K562 (cell line): ENCODE results near the gene HSPA13. TPM values are rescaled to one million over a fixed set of nuclear protein-coding genes. Genes with fewer than 3 reads are reported as not detected.
A peak's percentile ranks its signal among the peaks of the same experiment; 100 is the strongest.

Source experiments
- ATAC-seq: fragments of 200-7000 bp; cut with Tn5 transposase; 3 replicates; pipeline ENCODE4 v1.9.1; 2020; ENCODE audit warnings: moderate library complexity
- BruUV-seq: library from RNA; stranded (reverse); fragments of 400-500 nt; replicated peaks from 2 replicates; lab custom pipeline; 2021; lab: Mats Ljungman, UMichigan
- CTCF ChIA-PET: fragments of 300-600 bp; formaldehyde crosslinking; extraction: SDS; loops from one replicate; lab custom pipeline; 2021; ENCODE audit warnings: low intra/inter-chr PET ratio; lab: Yijun Ruan, JAX
- POLR2A ChIA-PET: fragments of 300-600, 350-650 bp; sonication (Branson Sonifier 250); formaldehyde crosslinking; extraction: SDS; loops from one replicate; lab custom pipeline; 2021; ENCODE audit warnings: antibody characterized with exemption, inconsistent platforms; lab: Yijun Ruan, JAX
- DNase-seq, 4 experiments: peaks; one replicate each; pipeline versions ENCODE4 v3.0.0 to v3.0.0-alpha.2; 2011 to 2018; ENCODE audit warnings: low spot score in 3 of 4, mixed read lengths in 3 of 4; ENCODE audit errors: extremely low read depth in 1 of 4
- FAIRE-seq: peaks from 2 replicates; lab custom pipeline; 2011; peaks lifted over from hg19 to GRCh38; lab: Jason Lieb, UNC
- H2AFZ ChIP-seq: 2 replicates; pipeline ENCODE4 v1.6.0; 2011; ENCODE audit warnings: low read depth, low read length, control low read depth, inconsistent platforms
- H3K27ac ChIP-seq: fragments of 200-600 bp; 3 replicates; pipeline ENCODE4 v1.8.0; 2011; ENCODE audit warnings: low read depth, mild to moderate bottlenecking, control low read depth, inconsistent platforms, low read length, moderate library complexity, mixed read lengths; ENCODE audit errors: extremely low read depth
- H3K27me3 ChIP-seq, 2 experiments: fragments of 300-600 bp in 1 of 2; 2 replicates in 1 of 2; 3 replicates in 1 of 2; pipeline versions ENCODE4 v1.6.0 to v1.8.0; 2011; ENCODE audit warnings: inconsistent platforms in 2 of 2, low read length in 2 of 2, mild to moderate bottlenecking in 1 of 2, mixed read lengths in 1 of 2, moderate library complexity in 1 of 2; ENCODE audit not compliant: control insufficient read depth in 2 of 2, insufficient read depth in 2 of 2
- H3K36me3 ChIP-seq: fragments of 300-600 bp; 3 replicates; pipeline ENCODE4 v1.8.0; 2011; ENCODE audit warnings: mild to moderate bottlenecking, low read length, inconsistent platforms; ENCODE audit not compliant: control insufficient read depth, insufficient read depth
- H3K4me1 ChIP-seq, 2 experiments: fragments of 200-600 bp in 1 of 2; replicated peaks in 1 of 2; 2 replicates in 1 of 2; 3 replicates in 1 of 2; pipeline versions ENCODE4 v1.5.1 to v1.8.0; 2011; ENCODE audit warnings: inconsistent platforms in 2 of 2, low read length in 2 of 2, mild to moderate bottlenecking in 1 of 2, mixed read lengths in 1 of 2, moderate library complexity in 1 of 2; ENCODE audit not compliant: control insufficient read depth in 2 of 2, insufficient read depth in 2 of 2
- H3K4me2 ChIP-seq: 2 replicates; pipeline ENCODE4 v1.6.1; 2011; ENCODE audit warnings: low read length, control low read depth, inconsistent platforms, mixed read lengths; ENCODE audit not compliant: insufficient read depth
- H3K4me3 ChIP-seq: fragments of 200-600 bp; sonication (generic), shearing (Covaris generic); 2 replicates; pipeline ENCODE4 v1.5.1; 2016; ENCODE audit warnings: control low read depth, inconsistent platforms
- H3K79me2 ChIP-seq: fragments of 200-600 bp; 3 replicates; pipeline ENCODE4 v1.8.0; 2011; ENCODE audit warnings: low read length, inconsistent platforms; ENCODE audit not compliant: control insufficient read depth, insufficient read depth
- H3K9ac ChIP-seq, 2 experiments: 2 replicates each; pipeline versions ENCODE4 v1.6.0 to v1.6.1; 2011; ENCODE audit warnings: low read depth in 2 of 2, low read length in 2 of 2, control low read depth in 1 of 2, inconsistent platforms in 1 of 2, mild to moderate bottlenecking in 1 of 2, mixed read lengths in 1 of 2; ENCODE audit not compliant: insufficient read depth in 1 of 2
- H3K9me1 ChIP-seq: one replicate; pipeline ENCODE4 v1.6.0; 2011; ENCODE audit warnings: inconsistent platforms, mild to moderate bottlenecking, low read length, moderate library complexity; ENCODE audit not compliant: control insufficient read depth, insufficient read depth
- H3K9me3 ChIP-seq: replicated peaks from 2 replicates; pipeline ENCODE4 v1.5.1; 2011; ENCODE audit warnings: low read depth, low read length, inconsistent platforms; ENCODE audit not compliant: control insufficient read depth, insufficient read depth
- H4K20me1 ChIP-seq: replicated peaks from 2 replicates; pipeline ENCODE4 v1.6.1; 2011; ENCODE audit warnings: low read length, inconsistent platforms, mixed read lengths; ENCODE audit not compliant: control insufficient read depth, insufficient read depth
- CBX1 ChIP-seq: sonication (generic); IDR thresholded peaks from 2 replicates; pipeline ENCODE4 v1.6.1; 2016; ENCODE audit warnings: antibody characterized with exemption, low read depth, mild to moderate bottlenecking
- DMBX1 ChIP-seq: fragments of 250-450 bp; sonication (Bioruptor Pico); IDR thresholded peaks from 2 replicates; pipeline ENCODE4 v1.8.0; 2022; ENCODE audit warnings: inconsistent platforms, mild to moderate bottlenecking, moderate library complexity, borderline replicate concordance
- E2F3 ChIP-seq: fragments of 250-450 bp; sonication (Bioruptor Pico); IDR thresholded peaks from 2 replicates; pipeline ENCODE4 v1.4.0; 2020; ENCODE audit warnings: mild to moderate bottlenecking
- GTF2A2 ChIP-seq: IDR thresholded peaks from 2 replicates; pipeline ENCODE4 v1.6.1; 2016; ENCODE audit warnings: mild to moderate bottlenecking, missing genetic modification characterization, missing compliant biosample characterization
- HEY1 ChIP-seq: fragments of 250-450 bp; sonication (Bioruptor Pico); IDR thresholded peaks from 2 replicates; pipeline ENCODE4 v1.5.0; 2020; ENCODE audit warnings: mild to moderate bottlenecking, moderate library complexity, borderline replicate concordance
- HIVEP1 ChIP-seq: fragments of 250-450 bp; sonication (Bioruptor Pico); IDR thresholded peaks from 2 replicates; pipeline ENCODE4 v1.4.0; 2020; ENCODE audit warnings: mild to moderate bottlenecking
- KAT8 ChIP-seq: fragments of 450-650 bp; IDR thresholded peaks from 2 replicates; pipeline ENCODE4 v1.6.1; 2016; ENCODE audit warnings: low read depth, mild to moderate bottlenecking
- MCM2 ChIP-seq: fragments of 450-650 bp; IDR thresholded peaks from 2 replicates; pipeline ENCODE4 v1.6.1; 2017; ENCODE audit warnings: low read depth, mild to moderate bottlenecking
- MIER1 ChIP-seq: fragments of 450-650 bp; IDR thresholded peaks from 2 replicates; pipeline ENCODE4 v1.6.1; 2016; ENCODE audit warnings: antibody characterized with exemption, mild to moderate bottlenecking, low read depth
- OTX1 ChIP-seq: fragments of 450-650 bp; formaldehyde crosslinking; IDR thresholded peaks from 2 replicates; pipeline ENCODE4 v1.4.0; 2022; ENCODE audit warnings: mild to moderate bottlenecking
- POLR2B ChIP-seq: fragments of 450-650 bp; IDR thresholded peaks from 2 replicates; pipeline ENCODE4 v1.6.1; 2018; ENCODE audit warnings: low read depth; ENCODE audit not compliant: partially characterized antibody
- RBFOX2 ChIP-seq: fragments of 200-400 bp; formaldehyde crosslinking; IDR thresholded peaks from 2 replicates; pipeline ENCODE4 v1.6.1; 2017; ENCODE audit warnings: low read depth, mild to moderate bottlenecking, low read length, moderate library complexity
- RHOXF2B ChIP-seq: fragments of 250-450 bp; sonication (Bioruptor Pico); conservative IDR thresholded peaks from 2 replicates; pipeline ENCODE4 v1.5.1; 2021
- SMAD2 ChIP-seq: fragments of 150-350 bp; IDR thresholded peaks from 2 replicates; pipeline ENCODE4 v1.6.1; 2014; ENCODE audit warnings: low read depth, mild to moderate bottlenecking, low read length
- SMAD4 ChIP-seq: fragments of 250-450 bp; sonication (Bioruptor Pico); conservative IDR thresholded peaks from 2 replicates; pipeline ENCODE4 v1.8.0; 2021; ENCODE audit warnings: inconsistent platforms, mild to moderate bottlenecking, moderate library complexity
- SRF ChIP-seq, 2 experiments: fragments of 250-450, 450-650 bp in 1 of 2; sonication (Bioruptor Pico) in 1 of 2; sonication (generic) in 1 of 2; formaldehyde crosslinking; IDR thresholded peaks; 2 replicates each; pipeline versions ENCODE4 v1.5.0 to v1.5.1; 2020 to 2022; ENCODE audit warnings: mild to moderate bottlenecking in 1 of 2, missing genetic modification reagents in 1 of 2
- U2AF2 ChIP-seq: fragments of 200-400 bp; formaldehyde crosslinking; optimal IDR thresholded peaks from 2 replicates; pipeline ENCODE3; 2017; ENCODE audit warnings: low read depth, mild to moderate bottlenecking, low read length
- XRCC3 ChIP-seq: fragments of 450-650 bp; IDR thresholded peaks from 2 replicates; pipeline ENCODE4 v1.6.1; 2017; ENCODE audit warnings: mild to moderate bottlenecking, moderate library complexity
- ZNF57 ChIP-seq: fragments of 450-650 bp; formaldehyde crosslinking; IDR thresholded peaks from 2 replicates; pipeline ENCODE4 v1.4.0; 2020; ENCODE audit warnings: mild to moderate bottlenecking, moderate library complexity
- ZNF696 ChIP-seq: fragments of 250-450 bp; sonication (Bioruptor Pico); conservative IDR thresholded peaks from 2 replicates; pipeline ENCODE4 v1.4.0; 2020; ENCODE audit warnings: mild to moderate bottlenecking, moderate library complexity
- WGBS: fragments of 100-300 bp; shearing (Covaris generic); methylation state at CpG from one replicate; pipeline ENCODE4 v1.1.6; 2016; ENCODE audit warnings: low coverage, mixed read lengths; ENCODE audit not compliant: insufficient coverage; ENCODE audit errors: missing lambda C conversion rate; 5-methylcytosine and 5-hydroxymethylcytosine counted together
- in situ Hi-C: fragments of 300-500 bp; cut with MboI; formaldehyde crosslinking; loops from 4 replicates; pipeline ENCODE4 v1.15.0; 2018; ENCODE audit warnings: inconsistent platforms, mixed read lengths
- intact Hi-C: fragments of 100-400 bp; cut with micrococcal nuclease; formaldehyde crosslinking; loops from 2 replicates; pipeline ENCODE4 v1.14.2; 2022
- polyA plus RNA-seq, 8 experiments: library from polyadenylated mRNA; depleted of rRNA in 4 of 8; stranded (reverse) in 5 of 8; unstranded in 3 of 8; fragments of >200 nt; fragmentation: Nextera tagmentation in 2 of 8; fragmentation: Illumina TruSeq in 1 of 8; extraction: Ambion mirVana in 2 of 8; extraction: Trizol in 1 of 8; gene quantifications; 2 replicates each; pipeline versions ENCODE4 v1.2.1 to v1.2.3, GENCODE V29; 2011 to 2014; ENCODE audit warnings: inconsistent platforms in 1 of 8, missing spikeins in 1 of 8
- total RNA-seq, 7 experiments: library from RNA; depleted of rRNA in 6 of 7; stranded (reverse); fragments of >200 nt in 6 of 7; fragmentation: Illumina TruSeq in 2 of 7; extraction: Trizol in 2 of 7; gene quantifications; 2 replicates each; pipeline versions ENCODE4 v1.2.1 to v1.2.3, GENCODE V29; 2011 to 2021; ENCODE audit warnings: low replicate concordance in 1 of 7
- TF ChIP-seq, protein P1 (sequence below): sonication (generic); formaldehyde crosslinking; IDR thresholded peaks from 2 replicates; pipeline ENCODE4 v1.8.1; 2023; ENCODE audit warnings: mild to moderate bottlenecking, missing genetic modification reagents
- TF ChIP-seq, protein P2 (sequence below): sonication (generic); formaldehyde crosslinking; IDR thresholded peaks from 2 replicates; pipeline ENCODE4 v1.5.0; 2020; ENCODE audit warnings: missing genetic modification reagents

The HSPA13 gene
- total and polyA plus RNA-seq, 9 of the 15 experiments (the other 6 are each of a cell fraction or from before 2014, with no cell fraction given): 12.5 to 28.8 (median 23.9) TPM

DNA sequence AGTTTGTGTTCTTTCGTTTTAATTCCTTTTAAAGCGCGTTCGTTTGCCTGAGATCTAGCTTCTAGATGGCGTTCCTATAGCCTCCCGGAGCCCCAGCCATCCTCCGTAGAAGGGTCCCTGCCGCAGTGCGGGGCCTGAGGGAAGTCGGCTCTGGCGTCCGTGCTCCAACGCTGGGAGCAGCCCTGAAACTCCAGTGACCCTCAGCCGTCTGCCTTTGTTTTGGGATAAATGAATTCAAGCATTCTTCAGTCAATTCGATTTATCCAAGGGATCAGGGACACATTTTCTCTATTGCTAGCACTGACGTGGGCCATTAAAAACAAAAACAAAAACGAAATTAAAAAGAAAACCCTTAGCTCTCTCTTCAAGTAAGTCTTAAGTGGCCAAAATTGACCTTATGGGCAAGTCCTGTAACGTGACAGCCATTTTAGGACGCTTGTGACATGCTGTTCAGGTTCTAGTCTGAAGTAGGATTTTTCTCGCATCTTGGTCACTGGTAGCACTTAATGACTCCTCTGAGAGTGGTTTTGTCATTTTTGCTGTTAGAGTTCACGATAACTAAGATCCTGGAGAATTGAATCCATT lies 742 bp upstream of the HSPA13 start:
- H3K36me3 ChIP-seq: peaks cover 11% of the 10 kb centered on the region; the same call in 2 of the 3 replicates
- peak overlapping the region; percentile 86 for H3K4me2 ChIP-seq
- intact Hi-C loops (loop anchor here (10.0 kb wide), 2 partner anchors 79 to 109 kb away; no protein-coding TSS in a partner anchor), in situ Hi-C loops (no loop called here)
- peak in 1 of 4 experiments; percentile 61 for DNase-seq
- ATAC-seq: peak; percentile 62
- H3K4me1 ChIP-seq: peaks cover 0 to 16% of the 10 kb centered on the region in 2 experiments; a peak in 3 of 5 replicates
- no peaks in the 10 kb centered on the region for H3K9me3 ChIP-seq
- peak overlapping the region; percentile 92 for H3K27ac ChIP-seq
- H3K4me3 ChIP-seq: peak overlapping the region; percentile 77
- H3K27me3 ChIP-seq: no peaks in the 10 kb centered on the region
- H3K9me1 ChIP-seq: no peaks in the 10 kb centered on the region
- no peaks in the 10 kb centered on the region for H4K20me1 ChIP-seq
- peak overlapping the region; percentile 96 for H2AFZ ChIP-seq
- TSS peak; percentile 86 for BruUV-seq
- ChIA-PET CTCF (no interaction called here), POLR2A (interaction anchor here (0.7 to 2.6 kb wide), 6 partner anchors 10 to 1983 kb away, joined by 3 to 11 read pairs (median 6); no protein-coding TSS in a partner anchor)
- peak overlapping the region; percentile 95 for H3K9ac ChIP-seq
- WGBS: under 1% methylated on average over 21 of the region's 21 CpGs
- H3K79me2 ChIP-seq: peaks cover 41% of the 10 kb centered on the region
- FAIRE-seq: peak; percentile 46
- peak; percentile 76 for TF ChIP-seq KAT8
- no peak; the same call in 1 of the 2 replicates for TF ChIP-seq ZNF696
- no peak for TF ChIP-seq SMAD2
- peak; percentile 23 for TF ChIP-seq SMAD4 (CRISPR knock-in tag)
- peak; percentile 27; the same call in 1 of the 2 replicates for TF ChIP-seq RBFOX2
- peak in 1 of 2 experiments; percentile 1; a peak in 1 of 4 replicates for TF ChIP-seq SRF (CRISPR knock-in tag; IDR thresholded peaks at IDR 0.05)
- TF ChIP-seq, protein P1, sequence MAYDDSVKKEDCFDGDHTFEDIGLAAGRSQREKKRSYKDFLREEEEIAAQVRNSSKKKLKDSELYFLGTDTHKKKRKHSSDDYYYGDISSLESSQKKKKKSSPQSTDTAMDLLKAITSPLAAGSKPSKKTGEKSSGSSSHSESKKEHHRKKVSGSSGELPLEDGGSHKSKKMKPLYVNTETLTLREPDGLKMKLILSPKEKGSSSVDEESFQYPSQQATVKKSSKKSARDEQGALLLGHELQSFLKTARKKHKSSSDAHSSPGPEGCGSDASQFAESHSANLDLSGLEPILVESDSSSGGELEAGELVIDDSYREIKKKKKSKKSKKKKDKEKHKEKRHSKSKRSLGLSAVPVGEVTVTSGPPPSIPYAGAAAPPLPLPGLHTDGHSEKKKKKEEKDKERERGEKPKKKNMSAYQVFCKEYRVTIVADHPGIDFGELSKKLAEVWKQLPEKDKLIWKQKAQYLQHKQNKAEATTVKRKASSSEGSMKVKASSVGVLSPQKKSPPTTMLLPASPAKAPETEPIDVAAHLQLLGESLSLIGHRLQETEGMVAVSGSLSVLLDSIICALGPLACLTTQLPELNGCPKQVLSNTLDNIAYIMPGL (CRISPR knock-in tag): 0 out of 2 replicates have a peak, but pooled peaks have one; percentile 29
- peak; percentile 84 for TF ChIP-seq POLR2B
- TF ChIP-seq RHOXF2B (CRISPR knock-in tag): 0 out of 2 replicates have a peak, but pooled peaks have one; percentile 56
- no peak for TF ChIP-seq CBX1
- TF ChIP-seq ZNF57 (CRISPR knock-in tag): no peak
- no peak for TF ChIP-seq XRCC3
- peak; percentile 82; the same call in 1 of the 2 replicates for TF ChIP-seq OTX1 (CRISPR knock-in tag)
- no peak for TF ChIP-seq HEY1
- peak; percentile 61; the same call in 1 of the 2 replicates for TF ChIP-seq GTF2A2
- TF ChIP-seq HIVEP1: 0 out of 2 replicates have a peak, but pooled peaks have one; percentile 54
- TF ChIP-seq MIER1: no peak
- TF ChIP-seq E2F3 (CRISPR knock-in tag): 0 out of 2 replicates have a peak, but pooled peaks have one; percentile 59
- 0 out of 2 replicates have a peak, but pooled peaks have one; percentile 58 for TF ChIP-seq DMBX1 (CRISPR knock-in tag)
- no peak for TF ChIP-seq U2AF2
- TF ChIP-seq MCM2: no peak
- TF ChIP-seq, protein P2, sequence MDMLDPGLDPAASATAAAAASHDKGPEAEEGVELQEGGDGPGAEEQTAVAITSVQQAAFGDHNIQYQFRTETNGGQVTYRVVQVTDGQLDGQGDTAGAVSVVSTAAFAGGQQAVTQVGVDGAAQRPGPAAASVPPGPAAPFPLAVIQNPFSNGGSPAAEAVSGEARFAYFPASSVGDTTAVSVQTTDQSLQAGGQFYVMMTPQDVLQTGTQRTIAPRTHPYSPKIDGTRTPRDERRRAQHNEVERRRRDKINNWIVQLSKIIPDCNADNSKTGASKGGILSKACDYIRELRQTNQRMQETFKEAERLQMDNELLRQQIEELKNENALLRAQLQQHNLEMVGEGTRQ: no peak
